Neural progenitor cell (in vitro differentiated cells): ENCODE measurements around the gene IGF2.

Source experiments
- CTCF ChIP-seq: fragments of 200-600 bp; sonication (generic); IDR thresholded peaks from 2 replicates; pipeline ENCODE4 v1.5.1; 2017; ENCODE audit warnings: antibody characterized with exemption, mild to moderate bottlenecking
- EZH2 ChIP-seq: fragments of 200-600 bp; sonication (generic); IDR thresholded peaks from 2 replicates; pipeline ENCODE4 v1.6.1; 2017; ENCODE audit warnings: antibody characterized with exemption, mild to moderate bottlenecking, moderate library complexity
- EZH2phosphoT487 ChIP-seq: fragments of 200-600 bp; sonication (generic); IDR thresholded peaks from 2 replicates; pipeline ENCODE4 v1.6.1; 2017; ENCODE audit warnings: antibody characterized with exemption

DNA sequence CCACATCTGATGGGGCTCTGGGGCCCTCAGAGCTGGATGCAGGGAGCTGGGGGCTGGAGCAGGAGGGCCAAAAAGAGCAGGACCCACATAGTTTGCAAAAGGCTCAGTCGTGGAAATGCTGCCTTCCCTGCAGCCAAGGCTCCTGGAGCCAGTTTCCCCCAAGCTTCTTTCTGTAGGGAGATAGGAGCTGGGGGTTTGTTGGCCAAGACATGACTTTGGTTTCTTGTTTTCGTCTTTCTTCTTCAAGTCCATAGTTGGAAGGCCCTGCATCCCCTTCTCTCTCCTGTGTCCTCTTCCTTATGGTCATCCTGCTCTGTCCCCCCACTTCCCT lies 36.3 kb downstream of the IGF2 start:
- TF ChIP-seq CTCF (no peak), EZH2phosphoT487 (no peak), EZH2 (no peak)
